GM15510 (cell line): ENCODE data around the gene PPIL6.

Source experiments
- POLR2A ChIP-seq: IDR thresholded peaks from 3 replicates; pipeline ENCODE4 v1.6.1; 2011; ENCODE audit warnings: borderline replicate concordance; ENCODE audit not compliant: insufficient read length; ENCODE audit errors: extremely low read depth

The PPIL6 gene

DNA sequence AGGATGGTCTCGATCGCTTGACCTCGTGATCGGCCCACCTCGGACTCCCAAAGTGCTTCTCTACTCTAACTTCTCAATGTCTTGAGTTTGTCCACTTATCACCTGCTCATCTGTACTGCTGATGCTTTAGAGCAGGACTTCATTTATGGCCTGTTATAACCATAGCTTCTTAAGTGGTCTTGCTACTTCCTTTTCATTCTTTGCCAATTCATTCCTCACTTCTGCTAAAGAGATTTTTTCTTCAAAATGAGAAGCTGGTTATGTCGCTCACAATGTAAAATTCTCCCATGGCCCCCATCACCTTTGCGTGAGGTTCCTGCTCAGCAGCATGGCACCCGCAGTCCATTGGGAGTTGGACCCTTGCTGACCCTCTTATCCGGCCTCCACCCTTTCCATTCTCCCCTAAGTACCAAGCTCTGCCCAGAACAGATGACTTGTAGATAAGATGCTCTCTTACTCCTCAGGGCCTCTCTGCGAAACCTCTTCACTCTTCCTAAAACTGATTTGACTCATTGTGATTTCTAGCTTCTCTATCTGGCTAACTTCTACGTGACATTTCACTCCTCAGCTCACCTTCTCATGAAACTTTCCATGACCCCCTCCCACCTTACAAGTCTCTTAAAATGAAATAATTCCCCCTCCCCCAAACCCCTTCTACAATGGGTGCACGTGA, 44.2 kb downstream of the PPIL6 start:
- no peak for TF ChIP-seq POLR2A

DNA sequence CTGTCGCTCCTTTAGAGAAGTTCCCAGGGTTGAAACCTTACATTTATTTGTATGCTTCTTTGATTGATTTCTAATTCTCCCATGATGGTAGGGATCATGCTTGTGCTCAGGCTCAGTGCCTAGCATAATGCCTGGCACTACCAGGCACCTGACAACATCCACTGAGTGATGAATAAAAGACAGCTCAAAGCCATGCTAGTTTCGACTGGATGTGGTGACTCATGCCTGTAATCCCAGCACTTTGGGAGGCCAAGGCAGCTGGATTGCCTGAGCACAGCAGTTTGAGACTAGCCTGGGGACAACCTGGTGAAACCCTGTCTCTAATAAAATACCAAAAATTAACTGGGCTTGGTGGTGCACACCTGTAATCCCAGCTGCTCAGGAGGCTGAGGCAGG, 46.5 kb downstream of the PPIL6 start:
- TF ChIP-seq POLR2A, result no peak

DNA sequence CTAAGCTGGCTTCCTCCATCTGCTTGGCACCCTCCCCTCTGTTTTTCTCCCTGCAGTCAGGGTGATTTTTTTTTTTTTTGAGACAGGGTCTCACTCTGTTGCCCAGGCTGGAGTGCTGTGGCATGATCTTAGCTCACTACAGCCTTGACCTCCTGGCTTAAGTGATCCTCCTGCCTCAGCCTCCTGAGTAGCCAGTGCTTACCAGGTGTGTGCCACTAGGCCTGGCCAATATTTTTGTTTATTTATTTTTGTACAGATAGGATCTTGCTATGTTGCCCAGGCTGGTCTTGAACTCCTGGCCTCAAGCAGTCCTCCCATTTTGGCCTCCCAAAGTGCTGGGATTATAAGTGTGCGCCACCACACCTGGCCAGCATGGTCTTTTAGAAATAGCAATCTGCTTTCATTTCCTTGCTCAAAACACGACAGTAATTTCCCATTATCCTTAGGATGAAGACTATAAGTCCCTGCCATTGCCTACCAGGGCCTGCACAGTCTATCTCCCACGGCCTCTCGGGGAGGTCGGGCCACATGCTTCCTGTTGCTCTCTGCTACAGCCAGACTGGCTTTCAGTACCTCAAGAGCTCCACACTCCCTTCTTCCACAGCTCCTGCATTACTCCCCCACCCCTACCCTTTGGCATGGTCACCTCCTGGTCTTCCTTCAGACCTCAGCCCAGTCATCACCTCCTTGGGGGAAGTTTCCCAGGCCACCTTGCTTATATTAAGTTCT, 47.1 kb downstream of the PPIL6 start:
- no peak for TF ChIP-seq POLR2A

DNA sequence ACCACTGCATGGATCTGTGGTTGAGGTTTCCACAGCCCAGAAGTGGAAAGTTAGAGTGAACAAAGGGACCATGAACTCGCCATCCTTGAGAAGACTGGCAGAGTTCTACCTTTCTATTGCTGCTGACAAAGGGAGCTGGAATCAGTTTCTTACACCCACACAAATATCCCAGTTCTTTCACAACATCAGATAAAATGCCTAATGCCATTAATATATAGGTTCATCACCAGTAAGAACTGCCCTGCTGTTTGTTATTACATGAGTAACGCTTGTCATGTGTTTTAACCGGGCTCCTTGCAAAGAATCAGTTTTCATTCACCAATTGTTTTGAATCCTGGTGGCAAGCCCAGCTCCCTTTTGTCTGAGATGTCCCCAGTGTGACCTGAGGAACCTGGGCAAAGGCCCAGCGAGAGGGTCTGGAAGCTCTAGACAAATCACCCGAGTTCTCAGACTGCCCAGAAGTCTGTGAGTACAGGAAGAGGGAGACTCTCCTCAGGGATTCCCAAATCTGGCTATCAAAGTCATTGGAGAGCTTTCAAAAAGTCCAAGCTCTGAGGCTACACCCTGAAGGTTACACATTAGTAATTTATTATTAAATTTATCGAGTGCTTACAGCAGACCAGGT, 50.7 kb downstream of the PPIL6 start:
- no peak for TF ChIP-seq POLR2A

DNA sequence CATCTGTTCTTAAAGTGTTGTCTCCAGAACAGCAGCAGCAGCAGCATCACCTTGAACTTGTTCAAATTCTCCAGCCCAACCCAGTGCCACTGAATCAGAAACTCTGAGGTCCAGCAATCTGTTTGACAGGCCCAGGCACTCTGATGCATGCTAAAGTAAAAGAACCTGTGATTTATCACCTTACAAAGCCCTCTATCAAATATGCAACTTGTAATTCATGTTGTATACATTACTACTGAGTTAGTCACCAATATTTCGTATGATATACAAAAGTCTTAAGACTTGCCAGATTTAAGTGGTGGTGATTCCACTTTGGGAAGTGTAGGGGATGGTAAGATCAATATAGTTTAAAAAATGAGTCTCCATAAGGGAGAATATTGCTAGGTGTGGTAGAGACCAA, 52.2 kb downstream of the PPIL6 start:
- TF ChIP-seq POLR2A, result no peak

DNA sequence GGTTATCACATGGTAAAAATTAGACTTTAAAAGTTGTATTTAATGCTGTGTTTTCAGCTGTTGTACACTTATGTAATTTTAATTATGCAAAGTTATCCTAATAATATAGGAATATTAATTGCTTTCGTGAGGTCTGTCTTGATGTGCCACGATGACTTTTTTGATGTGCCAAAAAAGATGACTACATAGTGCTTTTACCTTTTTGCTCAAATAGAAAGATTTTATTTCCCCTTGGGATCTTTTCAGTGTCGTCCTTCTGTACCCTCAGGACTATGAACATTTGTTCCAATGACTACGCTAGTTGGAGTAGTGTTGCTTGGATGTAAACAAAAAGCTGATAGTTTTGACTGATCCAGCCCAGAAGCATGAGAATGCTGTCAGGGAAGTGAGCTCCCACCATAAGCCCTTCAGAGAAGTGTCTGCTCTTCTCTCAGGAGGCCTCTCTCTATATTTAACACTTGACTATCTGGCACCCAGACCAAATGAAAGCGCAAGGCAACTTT, 56.9 kb downstream of the PPIL6 start:
- TF ChIP-seq POLR2A, result no peak

DNA sequence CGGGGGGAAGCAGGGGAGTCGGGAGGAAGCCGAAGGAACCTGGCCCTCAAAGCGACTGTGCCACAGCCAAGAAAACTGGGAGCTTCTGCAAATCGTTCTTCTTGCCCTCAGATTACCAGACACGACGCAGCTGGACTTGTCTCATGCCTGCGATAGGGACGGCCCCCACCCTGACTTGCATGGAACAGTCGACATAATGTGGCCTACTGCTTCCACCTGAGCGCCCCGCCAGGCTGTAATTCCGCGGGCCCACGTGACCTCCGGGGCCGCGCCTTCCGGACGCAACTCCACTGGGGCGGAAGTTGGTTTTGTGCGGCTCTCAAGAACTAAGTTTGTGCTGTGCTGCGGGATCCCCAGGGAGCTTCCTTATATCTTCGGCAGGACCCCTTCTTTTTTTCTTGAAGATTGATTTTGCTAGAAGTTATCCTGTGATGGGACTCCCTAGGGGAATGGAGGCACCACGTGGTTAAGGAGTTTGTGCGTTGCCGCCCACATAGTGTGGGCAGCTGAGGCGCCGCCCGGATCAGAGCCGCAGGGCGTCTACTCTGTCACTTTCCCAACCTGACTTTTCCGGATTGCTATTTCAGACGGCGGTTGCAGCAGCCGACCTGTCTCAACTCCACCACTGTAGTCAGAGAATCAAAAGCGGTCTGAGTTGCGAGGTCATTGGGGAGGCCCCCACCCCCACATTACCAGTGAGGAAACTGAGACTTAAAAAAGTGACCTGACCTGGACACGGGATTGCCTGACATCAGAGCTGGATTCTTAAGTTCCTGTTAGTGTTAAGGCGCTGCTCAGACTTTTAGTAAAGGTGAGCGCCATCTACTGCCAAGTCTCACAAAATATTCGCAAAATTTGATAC, 57.6 kb downstream of the PPIL6 start:
- TF ChIP-seq POLR2A, result peak; percentile 34

DNA sequence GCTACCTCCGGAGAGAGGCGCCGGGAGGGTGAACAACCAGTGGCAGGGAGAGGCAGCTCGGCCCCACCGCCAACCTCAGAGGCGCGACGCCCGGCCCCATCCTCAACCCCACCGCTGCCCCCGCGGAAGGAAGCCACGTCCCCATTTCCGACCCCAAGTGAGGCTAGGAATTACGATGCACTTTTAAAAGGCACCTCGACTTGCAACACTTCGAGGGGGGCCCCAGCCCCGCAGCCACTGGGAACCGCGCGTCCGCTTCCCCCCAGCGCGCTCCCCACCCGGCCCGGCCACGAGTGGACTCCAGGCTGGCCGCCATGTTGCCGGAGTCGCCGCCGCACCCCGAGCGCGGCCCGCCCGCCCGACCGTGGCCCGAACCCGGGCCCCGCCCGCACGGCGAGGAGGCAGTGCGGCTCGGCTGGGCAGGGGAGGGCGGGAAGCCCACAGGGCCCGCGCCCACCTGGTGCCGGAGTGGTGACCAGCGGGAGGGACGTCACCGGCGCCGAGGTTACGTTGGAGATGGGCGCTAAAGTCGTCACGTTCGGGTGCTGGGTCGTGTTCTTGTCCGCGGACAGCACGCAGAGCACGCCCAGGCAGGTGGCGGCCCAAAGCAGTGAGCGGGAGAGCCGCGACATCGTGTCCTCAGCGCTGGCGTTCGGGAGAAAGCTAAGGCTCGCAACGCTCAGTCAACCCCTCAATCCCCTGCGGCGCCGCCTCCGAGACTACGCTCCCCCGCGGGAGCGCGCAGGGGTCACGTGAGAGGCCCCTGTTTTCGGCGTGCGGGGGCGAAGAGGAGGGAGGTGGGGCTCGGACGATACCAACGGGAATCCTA, 58.5 kb downstream of the PPIL6 start, which contains the start of gene CD164:
Gene CD164, minus strand, starts transcription at position 721 of the 829 bp plus-strand sequence. Its CDS starts 89 bp downstream, at position 632.
- peak; percentile 97 for TF ChIP-seq POLR2A

DNA sequence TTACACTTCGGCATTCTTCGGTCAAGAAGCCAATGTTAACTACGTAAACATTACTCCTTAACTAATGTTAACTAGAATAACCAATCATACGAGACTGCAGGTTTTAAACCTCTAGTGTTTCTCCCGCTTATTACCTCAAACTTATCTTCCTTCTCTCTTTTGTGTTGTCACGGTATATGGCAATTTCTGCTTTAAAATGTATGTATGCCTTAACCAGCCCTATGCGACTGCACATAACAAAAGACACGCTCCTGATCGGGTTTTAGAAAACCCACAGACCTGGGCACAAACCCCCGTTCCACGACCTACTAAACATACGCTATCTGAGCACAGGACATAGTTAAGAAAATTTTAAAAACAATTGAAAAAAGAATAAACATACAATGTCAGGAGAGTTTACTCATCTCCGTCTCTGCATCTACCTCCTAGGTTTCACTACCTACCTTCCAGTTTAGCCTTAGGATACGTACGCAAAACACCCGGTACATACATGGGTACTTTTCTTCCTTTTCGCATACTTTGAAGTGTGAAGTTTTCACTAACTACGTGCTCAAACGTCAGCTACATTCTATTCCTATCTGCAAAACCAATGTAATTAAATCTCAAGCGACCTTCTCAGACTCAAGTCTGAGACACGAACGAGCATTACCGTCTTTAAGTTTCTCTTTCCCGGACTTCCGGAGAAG, 59.2 kb downstream of the PPIL6 start:
- TF ChIP-seq POLR2A, result no peak

DNA sequence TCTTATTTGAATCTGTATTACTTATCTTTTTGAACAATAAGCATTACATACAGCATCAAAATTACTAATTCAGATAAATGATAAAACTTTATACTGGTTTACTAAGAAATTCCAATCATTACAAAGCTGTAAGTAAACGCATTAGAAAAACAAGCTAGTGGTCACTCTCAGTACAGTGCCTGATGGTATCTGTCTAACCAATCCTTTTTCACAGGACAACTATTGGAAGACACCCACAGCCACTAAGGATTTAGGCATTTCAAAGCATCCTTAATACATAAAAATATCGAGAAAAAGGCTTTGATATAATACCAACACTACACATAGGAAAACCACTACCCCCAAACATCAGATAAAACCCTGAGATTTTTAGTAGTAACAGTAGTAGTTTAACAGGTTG, 60.7 kb downstream of the PPIL6 start:
- TF ChIP-seq POLR2A, result no peak

DNA sequence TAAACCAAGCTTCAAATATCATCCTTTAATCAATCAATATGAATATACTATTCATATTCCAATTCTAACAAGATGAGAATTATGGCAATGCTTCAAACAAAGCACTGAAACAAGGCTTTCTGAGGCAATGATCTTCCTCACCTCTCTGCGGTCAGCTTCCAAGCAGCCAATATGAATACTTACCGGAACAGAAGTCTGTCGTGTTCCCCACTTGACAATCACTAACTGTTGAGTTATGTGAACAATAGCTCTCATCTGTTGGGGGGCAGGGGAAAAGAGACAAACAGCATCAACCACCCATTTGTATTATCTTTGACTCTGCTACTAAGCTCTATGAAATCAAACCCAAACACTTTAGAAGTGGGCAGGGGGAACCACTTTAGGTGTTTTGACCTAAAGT, 62.7 kb downstream of the PPIL6 start:
- no peak for TF ChIP-seq POLR2A

DNA sequence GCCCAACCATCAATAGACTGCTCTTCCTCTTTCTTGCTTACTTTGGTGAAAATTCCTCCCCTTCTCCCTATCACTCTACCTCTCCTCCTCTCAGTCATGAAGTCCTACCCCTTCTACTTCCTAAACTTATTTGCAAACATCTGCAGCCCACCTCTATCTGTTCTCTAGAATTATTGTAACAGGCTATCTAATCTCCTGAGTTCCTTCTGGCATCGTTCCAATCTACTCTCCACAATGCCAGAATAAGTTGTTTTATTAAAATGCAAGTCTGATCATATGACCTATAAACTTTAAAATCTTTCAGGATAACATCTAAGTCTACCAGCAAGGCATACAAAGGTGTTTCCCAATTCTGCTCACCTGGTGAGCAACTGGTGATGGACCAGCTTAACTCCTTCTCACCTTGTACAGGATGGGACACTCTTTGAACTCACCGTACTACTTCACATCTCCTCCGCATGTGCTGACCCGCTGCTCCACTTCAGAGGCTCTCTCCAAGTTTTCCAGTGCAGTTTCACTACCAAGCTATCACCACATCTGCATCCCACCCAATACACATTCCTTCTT, 66.0 kb downstream of the PPIL6 start:
- TF ChIP-seq POLR2A, result no peak

DNA sequence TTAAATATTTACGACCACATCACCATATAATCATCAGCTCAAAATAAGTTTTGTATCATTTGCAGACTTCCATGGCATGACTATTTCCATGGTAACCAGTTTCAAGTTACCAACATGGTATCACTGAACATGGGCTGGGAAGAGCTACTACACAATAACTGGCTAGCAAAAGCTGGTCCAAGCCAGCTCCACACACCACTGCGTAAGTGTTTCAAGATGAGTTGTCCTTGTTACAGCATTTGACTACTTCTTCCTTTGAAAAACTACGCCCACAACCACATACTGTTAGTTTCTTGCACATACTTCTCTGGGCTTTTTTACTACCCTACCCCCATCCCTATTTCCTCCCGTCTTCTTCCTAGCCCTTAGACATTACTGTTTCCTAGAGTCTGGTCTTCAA, 66.7 kb downstream of the PPIL6 start:
- no peak for TF ChIP-seq POLR2A
